Sigmoid colon (tissue), 4 donors: ENCODE measurements around the gene TMEM132D.

Source experiments
- EP300 ChIP-seq, 4 donors: sonication (generic); formaldehyde crosslinking; IDR thresholded peaks; one replicate each; pipeline ENCODE4 v1.6.1; 2017; ENCODE audit warnings: antibody characterized with exemption in 4 of 4
- POLR2A ChIP-seq, 2 donors: fragments of 450-650 bp; IDR thresholded peaks; one replicate each; pipeline ENCODE4 v1.6.1; 2016; ENCODE audit warnings: antibody characterized with exemption in 2 of 2, mild to moderate bottlenecking in 2 of 2, moderate library complexity in 2 of 2

- no peak for TF ChIP-seq POLR2A (IDR thresholded peaks at IDR 0.05)
- TF ChIP-seq EP300 (IDR thresholded peaks at IDR 0.05), result no peak
These were observed 740.4 kb downstream of the TMEM132D start for GRCh38 chr12:129163461-129163860.
